ENCODE measurements around the gene OR9G4. TPM values are rescaled to one million over a fixed set of nuclear protein-coding genes. Genes with fewer than 3 reads are reported as not detected.

The OR9G4 gene
- total RNA-seq, result not detected
- long read RNA-seq, result 0 reads

DNA sequence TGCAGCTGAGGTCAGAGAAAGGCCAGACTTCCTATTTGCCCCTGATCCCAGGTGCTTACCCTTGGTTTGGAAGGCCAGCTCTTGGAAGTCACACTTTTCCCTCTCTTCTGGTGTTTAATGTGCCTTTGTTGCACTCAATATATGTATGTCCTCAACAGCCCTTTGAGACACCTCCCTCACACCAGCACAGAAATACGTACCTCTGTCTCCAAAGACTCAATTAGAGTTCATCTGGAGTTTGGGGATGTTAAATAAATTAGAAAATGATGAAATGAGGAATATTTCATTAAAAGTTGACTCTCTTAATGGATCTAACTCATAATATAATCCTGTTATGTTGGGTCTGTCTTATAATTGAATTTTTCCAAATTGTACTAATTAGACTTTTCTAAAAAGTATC, at the start of gene OR9G4:
Gene OR9G4, minus strand, starts transcription at position 101 of the 400 bp plus-strand sequence. CDS start 4,931 bp downstream, outside the sequence.
- Histone ChIP-seq H3K4me1 (no peaks in the 10 kb centered on the region), H3K9me3 (no peaks in the 10 kb centered on the region), H3K4me3 (no peak within 1 kb of the TSS), H3K27me3 (no peaks in the 10 kb centered on the region), H3K27ac (no peak within 1 kb of the TSS), H3K36me3 (no peaks in the 10 kb centered on the region)
- ATAC-seq (no peak), DNase-seq (no peak)
- WGBS (ENCODE audit: insufficient coverage, low coverage, low lambda C conversion rate, missing lambda C conversion rate), result 21% methylated on average over 1 of the region's 1 CpG
- intact Hi-C loops (cut with DNase I), result no loop called here
- TF ChIP-seq POLR2A (IDR thresholded peaks at IDR 0.05), result no peak
- TF ChIP-seq, protein P1, sequence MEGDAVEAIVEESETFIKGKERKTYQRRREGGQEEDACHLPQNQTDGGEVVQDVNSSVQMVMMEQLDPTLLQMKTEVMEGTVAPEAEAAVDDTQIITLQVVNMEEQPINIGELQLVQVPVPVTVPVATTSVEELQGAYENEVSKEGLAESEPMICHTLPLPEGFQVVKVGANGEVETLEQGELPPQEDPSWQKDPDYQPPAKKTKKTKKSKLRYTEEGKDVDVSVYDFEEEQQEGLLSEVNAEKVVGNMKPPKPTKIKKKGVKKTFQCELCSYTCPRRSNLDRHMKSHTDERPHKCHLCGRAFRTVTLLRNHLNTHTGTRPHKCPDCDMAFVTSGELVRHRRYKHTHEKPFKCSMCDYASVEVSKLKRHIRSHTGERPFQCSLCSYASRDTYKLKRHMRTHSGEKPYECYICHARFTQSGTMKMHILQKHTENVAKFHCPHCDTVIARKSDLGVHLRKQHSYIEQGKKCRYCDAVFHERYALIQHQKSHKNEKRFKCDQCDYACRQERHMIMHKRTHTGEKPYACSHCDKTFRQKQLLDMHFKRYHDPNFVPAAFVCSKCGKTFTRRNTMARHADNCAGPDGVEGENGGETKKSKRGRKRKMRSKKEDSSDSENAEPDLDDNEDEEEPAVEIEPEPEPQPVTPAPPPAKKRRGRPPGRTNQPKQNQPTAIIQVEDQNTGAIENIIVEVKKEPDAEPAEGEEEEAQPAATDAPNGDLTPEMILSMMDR (IDR thresholded peaks at IDR 0.05), result no peak

DNA sequence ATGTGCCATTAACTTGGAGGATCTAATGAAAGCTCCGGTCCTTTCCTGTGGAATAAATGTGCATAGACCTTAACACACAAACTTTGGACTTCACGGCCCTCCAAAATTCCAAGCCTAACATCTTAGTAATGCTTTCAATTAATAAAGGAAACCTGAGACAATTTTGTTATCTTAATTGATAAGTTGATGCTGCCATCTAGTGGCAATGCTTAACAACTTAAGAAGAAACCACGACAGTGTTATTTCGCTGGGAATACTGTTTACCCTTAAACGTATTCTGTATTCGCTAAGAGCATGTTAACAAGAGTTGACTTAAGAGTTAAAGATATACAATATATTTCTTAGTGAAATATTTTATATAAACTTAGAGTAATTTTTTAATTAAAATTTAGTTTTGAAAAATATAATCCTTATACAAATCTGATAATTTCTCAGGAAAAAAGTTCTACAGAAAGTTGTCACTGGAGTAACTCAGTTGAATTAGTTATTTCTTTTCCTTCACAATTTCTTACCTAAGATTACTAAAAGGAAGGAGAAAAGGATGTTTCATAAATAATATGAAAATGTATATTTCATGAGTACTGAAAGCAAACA, 35.0 kb upstream of the OR9G4 start:
- Histone ChIP-seq H3K27me3 (no peaks in the 10 kb centered on the region), H3K4me3 (no peak overlapping the region), H3K36me3 (no peaks in the 10 kb centered on the region), H3K9me3 (no peaks in the 10 kb centered on the region), H3K4me1 (no peaks in the 10 kb centered on the region), H3K27ac (no peak overlapping the region)
- WGBS (ENCODE audit: insufficient coverage, low coverage, low lambda C conversion rate, missing lambda C conversion rate), result 4% methylated on average over 6 of the region's 6 CpGs
- ATAC-seq, result peak; percentile 62 to 78 (median 68)
- TF ChIP-seq POLR2A (IDR thresholded peaks at IDR 0.05), result no peak
- TF ChIP-seq, protein P1 (IDR thresholded peaks at IDR 0.05), result peak; percentile 53 to 65 (median 60)
- no peak for DNase-seq
- intact Hi-C loops (cut with DNase I), result loop anchor here in 1 of 2 donors (10.0 kb wide), 1 partner anchor 839 kb away; no protein-coding TSS in a partner anchor

DNA sequence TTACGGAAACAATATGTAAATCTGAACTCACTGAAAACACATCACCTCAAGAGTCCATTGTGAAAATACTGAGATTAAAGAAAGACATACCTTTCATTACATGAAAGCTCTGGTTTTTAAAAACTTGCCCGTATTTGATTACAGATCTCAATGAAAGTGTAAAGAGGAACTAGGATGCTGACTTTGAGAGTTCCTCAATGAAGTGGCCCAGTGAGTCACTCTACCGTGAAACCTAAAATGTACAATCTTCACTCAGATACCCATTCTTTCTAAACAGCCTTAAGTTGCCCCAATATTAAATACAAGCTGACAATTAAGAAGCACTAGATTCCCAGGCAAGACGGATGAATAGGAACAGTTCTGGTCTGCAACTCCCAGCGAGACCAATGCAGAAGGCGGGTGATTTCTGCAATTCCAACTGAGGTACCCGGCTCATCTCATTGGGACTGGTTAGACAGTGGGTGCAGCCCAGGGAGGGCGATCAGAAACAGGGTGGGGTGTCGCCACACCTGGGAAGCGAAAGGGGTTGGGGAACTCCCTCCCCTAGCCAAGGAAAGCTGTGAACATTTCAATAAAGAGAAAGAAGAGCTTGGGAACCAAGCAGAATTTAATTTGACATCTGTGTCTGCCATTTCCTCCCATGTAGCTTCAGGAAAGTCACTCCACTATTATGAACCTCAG, 33.8 kb upstream of the OR9G4 start:
- H3K27me3 ChIP-seq, result no peaks in the 10 kb centered on the region
- no peak for ATAC-seq
- no peaks in the 10 kb centered on the region for H3K9me3 ChIP-seq
- H3K27ac ChIP-seq, result no peak overlapping the region
- intact Hi-C loops (cut with DNase I), result loop anchor here in 1 of 2 donors (10.0 kb wide), 1 partner anchor 838 kb away; no protein-coding TSS in a partner anchor
- WGBS (ENCODE audit: insufficient coverage, low coverage, low lambda C conversion rate, missing lambda C conversion rate), result 71% methylated on average over 9 of the region's 10 CpGs
- no peaks in the 10 kb centered on the region for H3K4me1 ChIP-seq
- no peaks in the 10 kb centered on the region for H3K36me3 ChIP-seq
- H3K4me3 ChIP-seq, result no peak overlapping the region
- TF ChIP-seq, protein P1 (IDR thresholded peaks at IDR 0.05), result no peak
- no peak for TF ChIP-seq POLR2A (IDR thresholded peaks at IDR 0.05)
- no peak for DNase-seq

- ATAC-seq (no peak), DNase-seq (no peak)
- no peaks in the 10 kb centered on the region for H3K4me1 ChIP-seq
- no peaks in the 10 kb centered on the region for H3K27me3 ChIP-seq
- no peak overlapping the region for H3K27ac ChIP-seq
- H3K4me3 ChIP-seq, result no peak overlapping the region
- H3K36me3 ChIP-seq, result no peaks in the 10 kb centered on the region
- no peaks in the 10 kb centered on the region for H3K9me3 ChIP-seq
- TF ChIP-seq POLR2A (IDR thresholded peaks at IDR 0.05), result no peak
- TF ChIP-seq, protein P1 (IDR thresholded peaks at IDR 0.05), result no peak
- intact Hi-C loops (cut with DNase I), result no loop called here
Measured at GRCh38 chr11:56776809-56777208, 28.3 kb upstream of the OR9G4 start.

Measured in right lobe of liver (tissue), 6 donors.